ENCODE results near the gene PRLR.

PRLR gene

GRCh38 chr5:35158622-35159369, 71.5 kb downstream of the PRLR start:
- no peak for DNase-seq

- DNase-seq, result no peak
These were observed 72.1 kb downstream of the PRLR start for GRCh38 chr5:35158204-35158603.

GRCh38 chr5:35153375-35153932, 76.8 kb downstream of the PRLR start:
- no peak for DNase-seq

- DNase-seq, result no peak
These were observed 77.6 kb downstream of the PRLR start for GRCh38 chr5:35152733-35153132.

- no peak for DNase-seq
These were observed 79.0 kb downstream of the PRLR start for GRCh38 chr5:35151146-35151920.

- DNase-seq, result no peak
These were observed 81.2 kb downstream of the PRLR start for GRCh38 chr5:35149041-35149440.

- DNase-seq, result no peak
These were observed 83.9 kb downstream of the PRLR start for GRCh38 chr5:35146406-35146805.

- no peak for DNase-seq
These were observed 84.5 kb downstream of the PRLR start for GRCh38 chr5:35145691-35146317.

GRCh38 chr5:35145012-35145411, 85.3 kb downstream of the PRLR start:
- no peak for DNase-seq

- no peak for DNase-seq
These were observed 86.4 kb downstream of the PRLR start for GRCh38 chr5:35143841-35144240.

- DNase-seq, result no peak
These were observed 88.5 kb downstream of the PRLR start for GRCh38 chr5:35141739-35142138.

GRCh38 chr5:35138232-35138631, 92.1 kb downstream of the PRLR start:
- DNase-seq, result no peak

- DNase-seq, result no peak
These were observed 93.9 kb downstream of the PRLR start for GRCh38 chr5:35136386-35136785.

- DNase-seq, result no peak
These were observed 95.0 kb downstream of the PRLR start for GRCh38 chr5:35135239-35135700.

GRCh38 chr5:35134278-35135030, 95.8 kb downstream of the PRLR start:
- DNase-seq, result no peak

- DNase-seq, result no peak
These were observed 97.1 kb downstream of the PRLR start for GRCh38 chr5:35133186-35133585.

- no peak for DNase-seq
These were observed 98.6 kb downstream of the PRLR start for GRCh38 chr5:35131723-35132122.

- peak; percentile 11 for DNase-seq
These were observed 100.3 kb downstream of the PRLR start for GRCh38 chr5:35129921-35130485.

- DNase-seq, result no peak
These were observed 101.0 kb downstream of the PRLR start for GRCh38 chr5:35129276-35129675.

- no peak for DNase-seq
These were observed 103.3 kb downstream of the PRLR start for GRCh38 chr5:35127006-35127405.

GRCh38 chr5:35125746-35126145, 104.5 kb downstream of the PRLR start:
- DNase-seq, result no peak

GRCh38 chr5:35124932-35125331, 105.4 kb downstream of the PRLR start:
- DNase-seq, result no peak
